ENCODE measurements around the gene MCM8.

MCM8 gene

GRCh38 chr20:5967469-5967868, 17.0 kb downstream of the MCM8 start:
- Mint-ChIP-seq H3K36me3 (ENCODE audit: low read depth) (peaks cover 40% of the 10 kb centered on the region), H3K4me3 (no peak overlapping the region)
- TF ChIP-seq, protein P1, sequence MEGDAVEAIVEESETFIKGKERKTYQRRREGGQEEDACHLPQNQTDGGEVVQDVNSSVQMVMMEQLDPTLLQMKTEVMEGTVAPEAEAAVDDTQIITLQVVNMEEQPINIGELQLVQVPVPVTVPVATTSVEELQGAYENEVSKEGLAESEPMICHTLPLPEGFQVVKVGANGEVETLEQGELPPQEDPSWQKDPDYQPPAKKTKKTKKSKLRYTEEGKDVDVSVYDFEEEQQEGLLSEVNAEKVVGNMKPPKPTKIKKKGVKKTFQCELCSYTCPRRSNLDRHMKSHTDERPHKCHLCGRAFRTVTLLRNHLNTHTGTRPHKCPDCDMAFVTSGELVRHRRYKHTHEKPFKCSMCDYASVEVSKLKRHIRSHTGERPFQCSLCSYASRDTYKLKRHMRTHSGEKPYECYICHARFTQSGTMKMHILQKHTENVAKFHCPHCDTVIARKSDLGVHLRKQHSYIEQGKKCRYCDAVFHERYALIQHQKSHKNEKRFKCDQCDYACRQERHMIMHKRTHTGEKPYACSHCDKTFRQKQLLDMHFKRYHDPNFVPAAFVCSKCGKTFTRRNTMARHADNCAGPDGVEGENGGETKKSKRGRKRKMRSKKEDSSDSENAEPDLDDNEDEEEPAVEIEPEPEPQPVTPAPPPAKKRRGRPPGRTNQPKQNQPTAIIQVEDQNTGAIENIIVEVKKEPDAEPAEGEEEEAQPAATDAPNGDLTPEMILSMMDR (IDR thresholded peaks at IDR 0.05), result no peak

DNA sequence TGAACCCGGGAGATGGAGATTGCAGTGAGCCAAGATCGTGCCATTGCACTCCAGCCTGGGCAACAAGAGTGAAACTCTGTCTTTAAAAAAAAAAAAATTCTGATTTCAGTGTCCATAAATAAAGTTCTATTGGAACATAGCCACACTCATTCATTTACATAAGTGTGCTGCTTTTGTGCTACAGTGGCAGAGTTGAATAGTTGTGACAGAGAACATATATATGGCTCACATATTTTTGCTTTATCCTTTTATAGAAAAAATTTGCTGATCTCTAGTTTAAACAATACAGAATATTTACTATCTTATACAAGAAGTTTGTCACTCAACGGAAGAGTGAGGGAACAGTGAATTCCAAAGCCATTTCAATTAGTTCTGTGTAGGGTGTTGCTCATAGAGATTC, 18.0 kb downstream of the MCM8 start:
- H3K27me3 Mint-ChIP-seq (ENCODE audit: low read depth, poor library complexity), result no peaks in the 10 kb centered on the region
- H3K9me3 Mint-ChIP-seq, result no peaks in the 10 kb centered on the region
- no peak for DNase-seq
- TF ChIP-seq, protein P1 (IDR thresholded peaks at IDR 0.05), result no peak
- H3K4me3 Mint-ChIP-seq, result no peak overlapping the region
- H3K36me3 Mint-ChIP-seq (ENCODE audit: low read depth), result peaks cover 35% of the 10 kb centered on the region
- no peaks in the 10 kb centered on the region for H3K4me1 Mint-ChIP-seq
- no peak overlapping the region for H3K27ac Mint-ChIP-seq

More at GRCh38 chr20:5967469-5967868, 17.0 kb downstream of the MCM8 start:
- Mint-ChIP-seq H3K9me3 (no peaks in the 10 kb centered on the region), H3K27ac (no peak overlapping the region), H3K4me1 (no peaks in the 10 kb centered on the region), H3K27me3 (ENCODE audit: low read depth, poor library complexity) (no peaks in the 10 kb centered on the region)
- DNase-seq, result no peak

DNA sequence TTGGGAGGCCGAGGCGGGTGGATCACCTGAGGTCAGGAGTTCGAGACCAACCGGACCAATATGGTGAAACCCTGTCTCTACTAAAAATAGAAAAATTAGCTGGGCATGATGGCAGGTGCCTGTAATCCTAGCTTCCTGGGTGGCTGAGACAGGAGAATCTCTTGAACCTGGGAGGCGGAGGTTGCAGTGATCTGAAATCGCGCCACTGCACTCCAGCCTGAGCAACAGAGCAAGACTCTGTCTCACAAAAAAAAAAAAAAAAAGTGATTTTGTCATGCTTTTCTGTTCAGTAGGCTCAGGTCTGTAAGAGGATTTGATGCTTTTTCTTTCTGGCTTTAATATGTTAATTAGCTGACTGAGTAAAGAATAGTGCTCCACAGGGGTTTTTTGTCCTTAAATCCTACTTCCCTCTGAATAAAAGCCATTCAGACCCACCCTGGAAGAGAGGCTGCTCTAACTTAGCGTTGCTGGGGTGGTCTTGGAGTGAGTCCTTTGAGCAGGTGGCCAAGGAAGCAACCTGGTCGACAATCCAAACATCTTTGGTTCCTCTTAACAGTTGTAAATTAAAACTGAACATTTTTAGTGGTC, 19.0 kb downstream of the MCM8 start:
- no peak for DNase-seq
- TF ChIP-seq, protein P1 (IDR thresholded peaks at IDR 0.05), result no peak
- Mint-ChIP-seq H3K27me3 (ENCODE audit: low read depth, poor library complexity) (no peaks in the 10 kb centered on the region), H3K4me1 (no peaks in the 10 kb centered on the region), H3K9me3 (no peaks in the 10 kb centered on the region), H3K27ac (no peak overlapping the region), H3K36me3 (ENCODE audit: low read depth) (peaks cover 33% of the 10 kb centered on the region), H3K4me3 (no peak overlapping the region)

GRCh38 chr20:5969940-5970339, 19.5 kb downstream of the MCM8 start:
- no peak for DNase-seq
- Mint-ChIP-seq H3K4me1 (no peaks in the 10 kb centered on the region), H3K36me3 (ENCODE audit: low read depth) (peaks cover 32% of the 10 kb centered on the region), H3K27ac (no peak overlapping the region), H3K9me3 (no peaks in the 10 kb centered on the region), H3K4me3 (no peak overlapping the region), H3K27me3 (ENCODE audit: low read depth, poor library complexity) (no peaks in the 10 kb centered on the region)
- TF ChIP-seq, protein P1 (IDR thresholded peaks at IDR 0.05), result no peak

DNA sequence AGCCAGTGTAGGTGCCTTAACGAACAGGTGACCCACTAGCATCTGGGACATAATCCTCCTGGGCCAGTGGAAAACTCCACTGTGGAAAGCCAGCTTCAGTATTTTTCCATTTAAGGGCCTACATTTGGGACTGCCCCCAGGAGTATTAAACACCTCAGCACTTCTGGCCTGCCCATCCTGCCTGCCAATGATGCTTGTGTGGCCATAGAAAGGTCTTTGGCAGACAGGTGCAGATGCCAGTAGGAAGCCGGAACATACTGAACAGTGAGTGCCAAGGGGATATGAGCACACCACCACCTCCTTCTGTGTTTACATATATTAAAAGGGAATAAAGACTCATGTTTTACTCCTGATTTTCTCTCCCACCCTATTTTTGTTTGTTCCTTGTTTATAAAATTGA, 19.9 kb downstream of the MCM8 start:
- Mint-ChIP-seq H3K36me3 (ENCODE audit: low read depth) (peaks cover 32% of the 10 kb centered on the region), H3K4me1 (no peaks in the 10 kb centered on the region), H3K4me3 (no peak overlapping the region), H3K9me3 (no peaks in the 10 kb centered on the region), H3K27me3 (ENCODE audit: low read depth, poor library complexity) (no peaks in the 10 kb centered on the region), H3K27ac (no peak overlapping the region)
- DNase-seq, result no peak
- TF ChIP-seq, protein P1 (IDR thresholded peaks at IDR 0.05), result no peak

DNA sequence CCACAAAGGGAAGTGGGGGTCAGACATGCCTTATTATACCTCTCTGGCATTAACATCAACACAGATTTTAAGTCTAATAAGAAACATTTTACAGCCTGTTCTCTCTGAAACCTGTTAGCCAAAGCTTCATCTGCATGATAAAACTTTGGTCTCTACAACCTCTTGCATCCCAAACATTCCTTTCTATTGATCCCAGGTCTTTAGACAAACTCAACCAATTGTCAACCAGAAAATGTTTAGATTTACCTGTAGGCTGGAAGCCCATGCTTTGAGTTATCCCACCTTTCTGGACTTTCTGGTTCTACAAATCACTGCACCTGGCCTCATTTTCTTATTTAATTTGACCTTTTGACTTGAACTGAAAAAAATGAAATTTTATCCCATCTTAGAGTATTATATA, 20.8 kb downstream of the MCM8 start:
- TF ChIP-seq, protein P1 (IDR thresholded peaks at IDR 0.05), result no peak
- Mint-ChIP-seq H3K27ac (no peak overlapping the region), H3K4me1 (no peaks in the 10 kb centered on the region), H3K36me3 (ENCODE audit: low read depth) (peaks cover 25% of the 10 kb centered on the region), H3K4me3 (no peak overlapping the region), H3K27me3 (ENCODE audit: low read depth, poor library complexity) (no peaks in the 10 kb centered on the region), H3K9me3 (no peaks in the 10 kb centered on the region)
- DNase-seq, result no peak
